Measurements from ENCODE around the gene PLN. TPM values are rescaled to one million over a fixed set of nuclear protein-coding genes. Genes with fewer than 3 reads are reported as not detected.

Gene PLN
- polyA plus RNA-seq, 3 donors, result 0.28 TPM; not detected in 2

DNA sequence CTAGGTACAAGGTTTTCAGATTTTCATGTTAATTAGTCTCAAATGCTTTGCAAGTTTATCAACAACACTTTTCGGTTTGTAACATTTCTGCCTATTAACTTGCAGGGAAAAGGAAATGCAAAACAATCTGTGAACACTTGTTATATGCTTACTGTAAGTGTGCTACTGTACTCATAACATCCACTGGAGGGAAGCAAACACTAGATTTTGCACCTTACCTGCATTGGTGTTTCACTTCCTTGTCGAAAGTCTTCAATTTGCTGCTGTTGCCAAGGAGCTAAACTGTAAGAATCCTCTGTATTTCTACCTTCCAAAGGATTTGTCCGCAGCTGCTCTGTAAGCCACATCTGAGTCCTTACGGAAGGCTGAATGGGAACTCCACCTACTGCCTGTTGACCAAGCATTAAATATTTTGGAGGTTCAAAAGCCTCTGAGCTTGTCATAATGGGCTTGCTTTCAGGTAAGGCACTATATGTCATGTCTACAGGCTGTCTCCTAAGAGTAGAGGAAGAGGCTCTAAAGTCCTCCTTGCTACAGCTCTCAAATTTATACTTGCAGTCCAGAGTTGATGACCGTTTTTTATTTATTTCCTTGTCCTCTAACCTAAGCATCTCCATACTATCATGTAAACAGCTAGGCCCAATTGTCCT, 17.3 kb downstream of the PLN start:
- Histone ChIP-seq H3K4me2 (replicated peaks; ENCODE audit: extremely low read depth, low read length, poor library complexity, severe bottlenecking) (no peak overlapping the region), H3K9ac (ENCODE audit: insufficient read depth, low read length, poor library complexity, severe bottlenecking) (no peak overlapping the region), H4K20me1 (ENCODE audit: insufficient read depth, low read length) (peaks cover 92% of the 10 kb centered on the region), H3K4me1 (ENCODE audit: control insufficient read depth in 1 of 2, insufficient read depth in 2 of 2, low read length in 2 of 2) (no peaks in the 10 kb centered on the region), H3K4me3 (replicated peaks in 1 of 3; ENCODE audit: low read depth in 2 of 3, low read length in 3 of 3) (no peak overlapping the region), H2AFZ (ENCODE audit: insufficient read depth, low read depth, low read length, poor library complexity, severe bottlenecking) (no peak overlapping the region), H3K79me2 (ENCODE audit: insufficient read depth, low read length) (no peaks in the 10 kb centered on the region), H3K9me3 (replicated peaks in 1 of 2; ENCODE audit: control insufficient read depth in 1 of 2, insufficient read depth in 1 of 2, low read length in 2 of 2) (no peaks in the 10 kb centered on the region), H3K27me3 (ENCODE audit: control insufficient read depth in 2 of 2, insufficient read depth in 2 of 2, low read length in 2 of 2) (no peaks in the 10 kb centered on the region), H3K36me3 (replicated peaks in 1 of 2; ENCODE audit: control insufficient read depth in 1 of 2, insufficient read depth in 2 of 2, low read length in 2 of 2) (peaks cover 13 to 38% of the 10 kb centered on the region in 2 donors), H3K27ac (ENCODE audit: low read depth in 1 of 2, low read length in 2 of 2) (no peak overlapping the region)
- peak in 2 of 3 donors; percentile 13 to 24 for DNase-seq
- Mint-ChIP-seq H3K9me3 (no peaks in the 10 kb centered on the region), H3K27ac (no peak overlapping the region), H3K36me3 (peaks cover 16 to 27% of the 10 kb centered on the region in 2 donors), H3K27me3 (ENCODE audit: low read depth in 3 of 3) (no peaks in the 10 kb centered on the region), H3K4me1 (peaks cover 3% of the 10 kb centered on the region), H3K4me3 (no peak overlapping the region)
- TF ChIP-seq, protein P1, sequence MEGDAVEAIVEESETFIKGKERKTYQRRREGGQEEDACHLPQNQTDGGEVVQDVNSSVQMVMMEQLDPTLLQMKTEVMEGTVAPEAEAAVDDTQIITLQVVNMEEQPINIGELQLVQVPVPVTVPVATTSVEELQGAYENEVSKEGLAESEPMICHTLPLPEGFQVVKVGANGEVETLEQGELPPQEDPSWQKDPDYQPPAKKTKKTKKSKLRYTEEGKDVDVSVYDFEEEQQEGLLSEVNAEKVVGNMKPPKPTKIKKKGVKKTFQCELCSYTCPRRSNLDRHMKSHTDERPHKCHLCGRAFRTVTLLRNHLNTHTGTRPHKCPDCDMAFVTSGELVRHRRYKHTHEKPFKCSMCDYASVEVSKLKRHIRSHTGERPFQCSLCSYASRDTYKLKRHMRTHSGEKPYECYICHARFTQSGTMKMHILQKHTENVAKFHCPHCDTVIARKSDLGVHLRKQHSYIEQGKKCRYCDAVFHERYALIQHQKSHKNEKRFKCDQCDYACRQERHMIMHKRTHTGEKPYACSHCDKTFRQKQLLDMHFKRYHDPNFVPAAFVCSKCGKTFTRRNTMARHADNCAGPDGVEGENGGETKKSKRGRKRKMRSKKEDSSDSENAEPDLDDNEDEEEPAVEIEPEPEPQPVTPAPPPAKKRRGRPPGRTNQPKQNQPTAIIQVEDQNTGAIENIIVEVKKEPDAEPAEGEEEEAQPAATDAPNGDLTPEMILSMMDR (IDR thresholded peaks at IDR 0.05), result peak; percentile 36
- intact Hi-C loops (cut with micrococcal nuclease), result no loop called here
- 93% methylated on average over 4 of the region's 5 CpGs for WGBS (ENCODE audit: insufficient coverage)

DNA sequence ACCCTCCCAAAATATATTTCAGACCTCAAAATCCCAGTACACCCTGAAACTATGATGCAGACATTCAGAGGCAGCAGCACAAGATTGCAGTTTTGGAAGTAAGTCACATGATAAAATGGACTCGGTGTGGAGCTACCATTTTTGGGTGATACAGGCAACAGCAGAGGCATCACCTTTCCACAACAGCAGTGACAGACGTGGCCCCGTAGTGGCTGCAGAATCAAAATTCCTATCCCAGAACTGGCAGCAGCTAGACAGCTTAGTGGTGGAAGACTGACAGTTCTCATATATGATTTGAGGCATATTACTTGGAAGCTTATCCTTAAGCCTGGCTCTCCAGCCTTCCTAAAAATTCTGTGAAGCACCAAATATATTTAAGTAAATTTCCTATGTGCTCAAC, 19.9 kb downstream of the PLN start:
- peaks cover 92% of the 10 kb centered on the region for H4K20me1 ChIP-seq (ENCODE audit: insufficient read depth, low read length)
- Mint-ChIP-seq H3K4me3 (no peak overlapping the region), H3K9me3 (peaks cover 0 to 2% (median 0%) of the 10 kb centered on the region in 7 donors), H3K27me3 (ENCODE audit: low read depth in 3 of 3) (no peaks in the 10 kb centered on the region), H3K4me1 (peaks cover 3% of the 10 kb centered on the region), H3K36me3 (peaks cover 16 to 19% of the 10 kb centered on the region in 2 donors), H3K27ac (no peak overlapping the region)
- no peak overlapping the region for H2AFZ ChIP-seq (ENCODE audit: insufficient read depth, low read depth, low read length, poor library complexity, severe bottlenecking)
- TF ChIP-seq, protein P1 (IDR thresholded peaks at IDR 0.05), result no peak
- no CpG with 5 or more reads among the region's 3 CpGs for WGBS (ENCODE audit: insufficient coverage)
- H3K36me3 ChIP-seq (replicated peaks in 1 of 2; ENCODE audit: control insufficient read depth in 1 of 2, insufficient read depth in 2 of 2, low read length in 2 of 2), result peaks cover 10 to 32% of the 10 kb centered on the region in 2 donors
- H3K27ac ChIP-seq (ENCODE audit: low read depth in 1 of 2, low read length in 2 of 2), result no peak overlapping the region
- no peaks in the 10 kb centered on the region for H3K9me3 ChIP-seq (replicated peaks in 1 of 2; ENCODE audit: control insufficient read depth in 1 of 2, insufficient read depth in 1 of 2, low read length in 2 of 2)
- no peak overlapping the region for H3K4me3 ChIP-seq (replicated peaks in 1 of 3; ENCODE audit: low read depth in 2 of 3, low read length in 3 of 3)
- H3K27me3 ChIP-seq (ENCODE audit: control insufficient read depth in 2 of 2, insufficient read depth in 2 of 2, low read length in 2 of 2), result no peaks in the 10 kb centered on the region
- DNase-seq, result no peak
- intact Hi-C loops (cut with micrococcal nuclease), result no loop called here
- no peaks in the 10 kb centered on the region for H3K4me1 ChIP-seq (ENCODE audit: control insufficient read depth in 1 of 2, insufficient read depth in 2 of 2, low read length in 2 of 2)
- no peak overlapping the region for H3K9ac ChIP-seq (ENCODE audit: insufficient read depth, low read length, poor library complexity, severe bottlenecking)
- H3K79me2 ChIP-seq (ENCODE audit: insufficient read depth, low read length), result peaks cover 4% of the 10 kb centered on the region
- no peak overlapping the region for H3K4me2 ChIP-seq (replicated peaks; ENCODE audit: extremely low read depth, low read length, poor library complexity, severe bottlenecking)

Measured in CD14-positive monocyte (primary cell).